HG02798 (cell line): Measurements from ENCODE around the gene MTMR6.

Experiments used
- ATAC-seq: cut with Tn5 transposase; IDR thresholded peaks from one replicate; pipeline ENCODE4 v1.9.1; 2021; ENCODE audit warnings: mild to moderate bottlenecking; ENCODE audit not compliant: unreplicated experiment, poor library complexity

MTMR6 gene

DNA sequence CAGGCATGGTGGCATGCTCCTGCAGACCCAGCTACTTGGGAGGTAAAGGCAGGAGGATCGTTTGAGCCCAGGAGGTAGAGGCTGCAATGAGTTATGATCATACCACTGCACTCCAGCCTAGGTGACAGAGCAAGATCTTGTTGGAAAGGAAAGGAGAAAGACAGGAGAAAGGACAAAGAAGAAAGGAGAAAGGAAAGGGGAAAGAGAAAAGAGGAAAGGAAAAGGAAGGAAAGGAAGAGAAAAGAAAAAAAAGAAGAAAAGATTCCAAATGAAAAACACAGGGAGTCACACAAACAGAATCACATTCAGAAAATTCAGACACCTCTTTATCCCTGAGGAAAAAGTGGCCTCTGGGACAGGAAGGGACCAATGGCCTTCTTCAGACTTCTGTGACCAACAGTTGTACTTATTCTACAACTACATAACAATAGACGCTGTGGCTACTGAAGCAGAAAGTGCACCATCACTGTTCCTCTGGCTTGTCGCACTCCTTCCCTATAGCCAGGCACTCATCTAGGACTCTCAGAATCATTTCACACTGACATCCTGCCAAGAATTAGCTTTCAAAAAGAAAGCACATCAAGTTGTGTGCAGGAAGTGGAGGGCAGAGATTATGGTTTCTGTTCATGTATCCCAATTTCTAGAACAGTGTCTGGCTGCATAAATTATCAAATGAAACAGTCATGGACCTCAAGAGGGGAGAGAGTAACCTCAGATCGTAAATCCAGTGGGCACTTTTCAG is 5.9 kb downstream of the MTMR6 start:
- ATAC-seq = peak; percentile 47

DNA sequence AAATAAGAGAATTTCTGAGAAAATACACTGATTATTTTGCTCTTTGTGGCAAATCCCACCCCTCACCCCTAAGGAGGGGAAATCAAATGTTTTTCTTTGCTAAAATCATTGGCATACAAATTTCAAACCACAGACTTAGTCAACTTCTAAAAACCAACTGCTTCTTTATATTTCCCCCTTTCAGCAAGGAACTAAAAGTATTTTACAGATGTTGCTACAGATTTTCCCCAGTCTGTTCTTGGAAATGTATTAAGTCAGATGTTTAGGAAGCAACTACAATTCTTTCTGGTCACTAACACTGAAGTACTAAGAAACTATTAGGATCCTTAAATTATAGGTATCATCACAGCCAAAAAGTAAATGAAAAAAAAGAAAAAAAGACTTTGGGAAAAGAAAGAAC is 6.9 kb downstream of the MTMR6 start:
- ATAC-seq = no peak

DNA sequence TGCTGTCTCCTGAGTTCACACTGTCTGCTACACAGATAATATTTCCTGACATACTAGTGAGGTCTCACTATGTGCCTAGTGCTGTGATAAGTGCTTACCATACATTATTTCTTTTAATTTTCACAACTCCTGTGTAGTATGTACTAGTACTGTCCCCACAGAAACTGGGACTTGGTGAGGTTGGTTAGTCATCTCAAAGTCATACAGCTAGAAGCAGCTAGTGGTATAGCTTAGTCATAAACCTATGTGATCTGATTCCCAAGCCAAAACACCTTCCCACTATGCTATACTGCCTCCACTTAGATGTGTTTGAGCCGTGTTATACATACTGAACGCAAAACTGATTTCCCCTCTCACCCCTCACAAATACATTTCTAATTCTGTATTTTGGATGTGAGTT is 10.5 kb downstream of the MTMR6 start:
- no peak for ATAC-seq

DNA sequence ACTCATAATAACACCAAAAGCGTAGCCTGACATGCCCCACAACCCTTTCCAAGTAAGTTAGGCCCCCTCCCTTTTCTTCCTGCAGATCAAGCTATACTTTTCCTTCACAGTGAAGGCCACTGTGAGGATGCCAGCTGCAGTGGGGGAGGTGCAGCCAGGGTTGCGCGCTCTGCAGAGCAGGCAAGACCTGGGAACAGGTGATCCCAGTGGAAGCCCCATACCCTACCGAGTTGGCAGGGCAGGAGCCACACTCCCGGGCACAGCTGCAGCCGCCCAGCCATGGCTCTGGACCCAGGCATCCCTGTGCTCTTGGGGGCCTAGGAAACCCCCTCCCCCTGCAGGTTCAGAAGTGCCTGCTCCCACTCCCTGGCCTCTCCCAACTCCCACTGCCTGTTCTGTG is 18.7 kb downstream of the MTMR6 start:
- no peak for ATAC-seq

DNA sequence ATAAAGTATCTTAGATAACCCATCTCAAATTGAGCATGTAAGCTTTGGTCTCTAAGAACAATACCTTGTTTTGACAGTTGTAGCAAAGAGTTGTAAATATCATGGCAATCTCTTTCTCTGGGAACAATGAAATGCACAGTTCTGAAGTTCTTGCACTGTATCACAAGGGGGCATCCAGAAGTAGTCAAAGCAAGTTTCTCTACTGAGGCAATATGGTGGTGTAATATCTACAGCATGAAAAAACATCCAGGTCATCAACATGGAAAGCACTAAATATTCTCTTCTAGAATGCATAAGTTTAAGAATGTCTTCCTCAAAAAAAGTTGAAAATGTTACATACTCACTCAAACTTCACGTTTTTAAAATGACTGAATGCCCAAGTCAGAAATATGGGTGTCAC is 19.6 kb downstream of the MTMR6 start:
- ATAC-seq = no peak

DNA sequence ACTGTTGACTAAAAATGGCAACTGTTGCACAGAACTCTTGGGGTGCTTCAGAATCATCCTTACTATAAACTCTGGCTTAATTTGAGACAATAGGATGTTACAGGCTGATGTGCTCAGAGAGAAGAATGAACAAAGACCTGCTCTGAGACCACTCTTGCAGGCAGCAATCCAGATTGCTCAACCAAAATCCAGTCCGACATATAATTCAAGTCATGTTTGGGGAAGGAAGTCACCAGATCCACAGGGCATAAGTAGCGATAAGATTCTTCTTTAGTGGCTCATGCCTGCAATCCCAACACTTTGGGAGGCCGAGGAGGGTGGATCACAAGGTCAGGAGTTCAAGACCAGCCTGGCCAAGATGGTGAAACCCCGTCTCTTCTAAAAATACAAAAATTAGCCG is 20.6 kb downstream of the MTMR6 start:
- no peak for ATAC-seq

DNA sequence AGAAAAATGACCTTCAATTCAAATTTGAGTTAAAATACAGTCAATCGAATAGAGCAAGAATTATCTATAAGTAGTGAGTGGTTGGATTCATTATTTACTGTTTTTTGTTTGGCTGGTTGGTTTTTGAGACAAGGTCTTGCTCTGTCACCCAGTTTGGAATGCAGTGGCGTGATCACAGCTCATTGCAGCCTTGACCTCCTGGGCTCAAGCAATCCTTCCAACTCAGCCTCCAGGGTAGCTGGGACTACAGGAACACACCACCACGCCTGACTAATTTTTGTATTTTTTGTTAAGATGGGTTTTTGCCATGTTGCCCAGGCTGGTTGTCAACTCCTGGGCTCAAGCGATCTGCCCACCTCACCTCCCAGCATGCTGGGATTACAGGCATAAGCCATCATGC is 25.0 kb downstream of the MTMR6 start:
- ATAC-seq = no peak

DNA sequence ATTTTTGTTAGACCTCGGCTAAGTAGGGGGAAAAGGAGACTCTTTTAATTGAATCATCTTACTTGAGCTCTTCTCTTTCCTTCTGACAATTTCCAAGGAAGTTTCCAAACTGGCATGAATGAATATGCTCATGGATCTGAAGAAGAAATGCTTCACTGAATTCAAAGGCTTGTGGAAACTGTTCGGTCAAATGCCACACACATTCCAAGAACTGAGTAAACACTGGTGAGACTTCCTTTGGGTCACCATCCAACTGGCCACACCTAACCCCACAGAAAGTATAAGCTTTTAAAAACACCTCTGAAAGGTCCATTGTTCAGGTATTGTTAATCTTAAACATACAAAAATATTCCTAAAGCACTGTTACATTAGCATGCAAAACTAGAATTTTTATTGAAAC is 33.6 kb downstream of the MTMR6 start:
- ATAC-seq = no peak

DNA sequence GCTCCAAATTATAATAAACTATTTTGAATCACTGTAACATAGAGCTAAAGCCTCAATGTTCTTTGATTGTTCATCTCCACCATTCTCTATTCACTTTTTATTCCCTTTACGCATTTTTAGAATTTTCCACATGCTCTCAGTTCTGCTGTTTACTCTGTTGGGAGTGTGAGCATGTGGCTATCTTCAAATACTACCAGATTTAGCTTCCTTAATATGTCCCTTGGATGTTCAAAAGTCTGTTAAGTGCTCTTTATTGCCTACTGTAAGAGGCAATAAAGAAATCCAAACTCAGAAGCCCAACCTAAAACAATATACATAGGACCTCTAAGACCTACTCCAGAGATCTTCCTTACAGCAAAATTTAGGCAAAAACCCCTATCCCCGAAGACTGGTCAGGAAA is 34.5 kb downstream of the MTMR6 start:
- ATAC-seq = no peak

DNA sequence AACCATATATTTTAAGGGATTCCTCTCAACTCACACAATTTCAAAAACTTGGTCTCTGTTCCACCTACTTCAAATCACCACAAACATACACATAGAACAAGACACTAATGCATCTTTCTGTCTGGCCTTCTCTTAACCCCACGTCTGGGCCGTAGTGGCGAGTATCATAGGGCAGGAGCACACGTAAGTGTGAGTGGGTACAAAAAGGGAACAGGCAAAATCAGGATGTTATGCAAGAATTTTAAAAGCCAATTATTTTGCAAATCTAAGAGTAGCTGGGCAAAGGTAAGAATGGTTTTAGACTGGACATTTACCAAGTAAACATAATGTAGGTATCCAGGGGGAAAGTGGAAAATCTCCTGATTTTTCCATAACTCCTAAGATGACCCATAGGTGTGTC is 35.1 kb downstream of the MTMR6 start:
- no peak for ATAC-seq

DNA sequence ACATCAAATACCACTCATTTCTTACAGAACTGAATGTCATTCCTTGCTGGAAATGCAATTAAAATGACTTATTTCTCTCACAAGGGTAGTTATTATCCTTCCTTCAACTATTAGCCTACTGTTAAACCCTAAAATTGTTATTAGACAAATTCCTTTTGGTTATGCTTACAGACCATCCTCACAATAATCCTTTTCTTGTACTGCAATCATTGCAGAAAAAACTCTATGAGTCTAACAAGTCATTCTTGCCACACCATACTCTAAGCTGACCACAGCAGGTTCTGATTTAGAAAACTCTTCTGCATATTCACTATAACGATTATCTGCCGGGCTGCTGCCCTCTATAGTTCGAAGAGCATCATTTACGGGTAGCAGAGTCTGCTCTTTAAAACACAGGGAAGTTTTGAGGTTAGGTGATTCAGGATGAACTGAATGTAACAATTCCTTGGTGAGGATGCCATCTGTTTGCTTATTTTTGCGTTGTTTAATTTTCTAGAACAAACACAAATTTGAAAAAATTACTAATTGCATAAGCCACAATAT is 38.2 kb downstream of the MTMR6 start:
- peak; percentile 55 for ATAC-seq

DNA sequence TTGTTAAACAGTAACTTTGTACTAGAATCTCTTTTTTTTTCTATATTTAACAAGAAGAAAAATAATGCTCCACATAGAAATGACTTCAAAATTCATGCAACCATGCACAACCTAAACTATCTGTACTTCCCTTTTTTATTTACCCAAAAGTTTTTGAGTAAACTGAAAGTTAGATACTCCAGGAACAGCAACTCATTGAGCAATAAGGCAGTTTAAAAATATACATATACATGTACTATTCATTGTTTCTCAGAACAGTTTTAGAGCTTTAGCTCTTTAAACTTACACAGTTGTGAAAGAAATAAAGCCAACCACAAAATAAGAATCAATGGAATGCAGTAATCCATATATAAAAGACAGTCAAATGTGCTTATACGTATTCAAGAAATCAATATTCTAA is 39.2 kb downstream of the MTMR6 start:
- no peak for ATAC-seq

DNA sequence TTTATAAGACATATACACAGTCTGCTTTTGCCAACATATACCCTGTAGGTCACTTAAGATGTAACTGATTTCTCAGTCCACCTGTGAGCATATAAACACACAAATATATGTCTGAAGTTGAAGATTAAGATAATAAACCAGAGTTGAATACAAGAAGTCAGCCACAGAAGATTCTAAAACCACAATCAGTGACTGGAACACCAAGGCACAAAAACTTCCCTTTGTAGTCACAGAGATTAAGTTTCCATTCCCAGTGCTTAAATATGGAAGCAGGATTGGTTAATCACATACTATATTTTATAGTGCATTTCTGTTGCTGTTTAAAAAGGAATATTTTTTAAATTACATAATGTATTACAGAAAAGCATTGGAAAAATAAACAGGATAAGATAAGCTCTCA is 39.9 kb downstream of the MTMR6 start:
- ATAC-seq = no peak

DNA sequence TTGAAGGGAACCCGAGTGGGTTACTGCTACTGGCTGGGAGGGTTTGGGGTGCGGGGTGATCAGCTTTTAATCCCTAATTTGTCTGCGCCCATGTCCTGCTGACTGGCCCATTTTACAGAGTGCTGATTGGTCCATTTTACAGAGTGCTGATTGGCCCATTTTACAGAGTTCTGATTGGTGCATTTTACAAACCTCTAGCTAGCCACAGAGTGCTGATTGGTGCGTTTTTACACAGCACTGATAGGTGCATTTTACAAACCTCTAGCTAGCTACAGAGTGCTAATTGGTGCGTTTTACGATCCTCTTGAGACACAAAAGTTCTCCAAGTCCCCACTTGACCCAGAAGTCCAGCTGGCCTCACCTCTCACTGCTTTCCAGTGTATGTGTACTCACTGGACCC is 43.2 kb downstream of the MTMR6 start:
- ATAC-seq = no peak

DNA sequence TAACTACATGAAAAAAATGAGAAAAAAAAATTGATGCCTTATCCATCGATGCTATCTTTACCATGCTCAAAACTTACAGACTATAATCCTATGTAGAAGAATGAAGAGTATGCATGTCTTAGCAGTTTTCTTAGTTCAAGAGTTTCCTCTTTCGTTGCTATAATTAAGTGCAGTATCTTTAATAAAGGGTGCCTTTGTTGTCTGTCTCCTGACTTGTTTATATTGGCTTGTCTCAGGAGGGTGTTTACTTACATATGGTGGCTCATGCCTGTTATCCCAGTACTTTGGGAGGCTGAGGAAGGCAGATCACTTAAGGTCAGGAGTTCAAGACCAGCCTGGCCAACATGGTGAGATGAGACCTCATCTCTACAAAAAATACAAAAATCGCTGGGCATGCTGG is 44.3 kb downstream of the MTMR6 start:
- no peak for ATAC-seq

DNA sequence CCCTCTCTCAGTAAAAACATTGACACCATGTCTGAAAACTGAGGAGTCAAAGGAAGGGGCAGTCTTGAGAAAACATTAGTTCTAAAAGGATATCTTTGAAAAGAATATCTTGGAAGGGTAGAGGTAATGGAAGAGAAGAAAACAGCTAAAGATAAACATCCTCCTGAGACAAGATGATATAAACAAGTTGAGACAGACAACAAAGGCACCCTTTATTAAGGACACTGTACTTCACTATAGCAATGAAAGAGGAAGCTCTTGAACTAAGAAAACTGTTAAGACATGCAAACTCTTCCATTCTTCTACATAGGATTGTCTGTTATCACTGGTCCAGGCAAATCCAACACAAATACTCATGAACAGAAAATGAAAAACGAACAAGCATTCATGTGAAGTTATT is 46.3 kb downstream of the MTMR6 start:
- ATAC-seq = no peak

DNA sequence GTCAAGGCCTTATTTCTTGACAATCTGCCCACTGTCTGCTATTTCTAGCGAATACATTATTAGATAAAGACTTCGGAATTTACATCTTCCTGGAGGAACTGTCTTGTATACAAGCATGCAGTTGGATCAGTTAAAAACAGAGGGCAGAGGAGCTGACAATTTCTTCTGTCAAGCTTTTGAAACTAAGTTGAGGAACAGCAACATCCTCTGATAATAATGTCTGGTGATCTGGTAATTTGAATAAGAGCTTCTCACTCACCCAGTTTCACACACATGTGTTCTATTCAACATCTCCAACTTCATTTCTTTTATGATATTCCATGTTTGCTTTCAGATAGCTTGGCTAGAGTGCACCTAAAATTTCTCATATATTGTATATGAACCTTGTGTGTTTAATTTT is 50.2 kb downstream of the MTMR6 start:
- ATAC-seq = no peak

DNA sequence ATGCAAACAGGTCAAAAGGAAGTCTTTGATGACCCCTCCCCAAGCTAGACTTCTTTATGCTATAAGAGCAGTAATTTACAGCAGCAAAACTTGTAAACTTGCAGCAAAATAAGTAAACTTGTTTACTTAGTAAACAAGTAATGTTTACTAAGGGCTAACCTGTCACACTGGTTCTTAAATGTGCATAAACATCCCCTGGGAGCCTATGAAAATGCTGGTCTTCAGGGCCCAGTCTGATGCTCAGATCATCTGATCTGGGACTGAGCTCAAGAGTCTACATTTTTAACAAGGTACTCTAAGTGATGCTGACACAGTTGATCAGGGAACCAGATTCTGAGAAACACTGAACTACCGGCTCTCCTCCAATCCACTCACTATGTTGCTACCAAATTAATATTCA is 53.4 kb downstream of the MTMR6 start:
- no peak for ATAC-seq

DNA sequence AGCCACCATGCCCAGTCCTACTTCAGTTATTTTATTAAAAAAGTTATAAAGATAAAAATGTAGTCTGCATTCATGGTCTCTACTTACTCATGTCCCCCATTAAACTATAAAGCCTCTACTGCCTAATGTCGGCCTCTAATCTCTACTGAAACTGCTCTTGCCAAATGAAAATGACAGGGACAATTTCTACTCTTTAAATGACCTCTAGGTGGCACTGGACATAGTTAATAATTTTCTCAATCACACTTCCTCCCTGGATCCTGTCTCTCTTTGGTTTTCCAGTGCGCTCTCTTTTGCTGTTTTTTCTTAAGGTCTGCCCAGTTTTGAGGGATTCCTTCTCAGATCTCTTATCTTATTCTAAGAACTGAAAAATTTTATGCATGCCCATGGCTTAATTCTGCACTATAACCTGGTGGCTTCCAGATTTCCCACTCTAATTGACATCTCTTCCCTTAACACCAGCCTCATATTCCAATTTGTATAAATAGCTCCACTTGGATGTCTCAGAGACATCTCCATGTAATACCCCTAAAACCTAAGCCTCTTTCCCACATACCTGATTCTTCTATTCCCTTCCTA is 54.3 kb downstream of the MTMR6 start:
- ATAC-seq = peak; percentile 51

DNA sequence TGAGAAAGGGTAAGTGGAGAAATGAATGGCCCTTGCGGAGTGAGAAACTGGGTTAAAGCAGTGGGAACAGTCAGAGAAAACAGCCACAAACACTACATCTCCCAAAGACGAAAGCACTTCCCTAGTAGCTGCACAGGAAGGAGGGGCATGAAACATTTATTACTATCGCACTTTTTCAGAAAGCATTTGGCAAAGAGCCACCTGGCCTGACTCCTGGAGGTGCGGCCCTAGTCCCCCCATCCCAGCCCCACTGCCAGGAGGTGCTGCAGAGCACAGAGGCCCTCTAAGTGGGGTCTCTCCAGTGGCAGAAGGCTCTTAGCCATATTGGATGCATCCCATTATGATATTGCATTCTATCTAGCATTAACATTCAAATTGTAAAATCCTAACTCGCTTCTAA is 55.8 kb downstream of the MTMR6 start:
- ATAC-seq = no peak

DNA sequence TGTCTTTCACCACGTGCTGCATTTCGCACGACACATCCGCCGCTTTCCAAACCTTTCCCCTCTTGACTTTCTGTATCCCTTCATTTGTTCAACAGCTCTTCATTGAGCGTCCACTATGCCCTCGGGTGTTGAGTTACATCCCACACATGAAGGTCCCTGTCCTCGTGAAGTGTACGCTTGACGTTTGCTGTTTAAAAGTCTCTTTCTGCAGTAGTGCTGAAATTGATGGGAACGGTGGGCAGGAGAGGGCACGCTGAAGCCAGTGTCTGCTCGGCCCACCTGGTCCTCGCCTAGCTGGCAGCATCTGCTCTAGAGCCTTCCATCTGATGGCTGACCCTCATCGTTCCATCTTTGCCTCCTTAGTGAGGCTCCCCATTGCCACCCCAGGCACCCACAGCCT is 59.6 kb downstream of the MTMR6 start:
- ATAC-seq = no peak

DNA sequence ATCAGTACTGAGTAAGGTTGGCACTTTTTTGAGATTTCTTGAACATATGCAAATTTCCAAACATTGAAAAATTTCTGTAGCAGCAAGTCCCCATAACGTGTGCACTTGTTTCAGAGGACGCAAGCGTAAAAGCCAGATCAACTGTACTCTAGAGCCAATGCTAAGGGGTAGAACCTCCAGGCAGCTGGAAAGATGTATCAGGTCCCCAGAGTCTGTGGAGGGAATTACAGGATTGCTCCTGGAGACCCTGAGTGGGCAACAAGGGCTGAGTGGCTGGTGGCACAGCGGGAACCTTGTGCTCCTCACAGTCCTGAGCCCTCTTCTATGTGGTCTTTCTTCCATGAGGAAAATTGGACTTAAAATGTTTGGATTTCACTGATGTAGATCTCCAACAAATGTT is 61.3 kb downstream of the MTMR6 start:
- no peak for ATAC-seq
